Fibroblast of peridontal ligament (primary cell): Measurements from ENCODE around the gene CTNNBL1.
"Not testable (repeated sequence)": the region's sequence is repeated elsewhere in the genome, so short reads cannot be mapped to it uniquely, and the experiment has no call there.

ENCODE experiments used
- DNase-seq: peaks from one replicate; pipeline ENCODE4 v3.0.0-alpha.2; 2010; ENCODE audit errors: extremely low read depth

The CTNNBL1 gene

GRCh38 chr20:37850036-37850592 lies 156.3 kb downstream of the CTNNBL1 start:
- DNase-seq: no peak

DNA sequence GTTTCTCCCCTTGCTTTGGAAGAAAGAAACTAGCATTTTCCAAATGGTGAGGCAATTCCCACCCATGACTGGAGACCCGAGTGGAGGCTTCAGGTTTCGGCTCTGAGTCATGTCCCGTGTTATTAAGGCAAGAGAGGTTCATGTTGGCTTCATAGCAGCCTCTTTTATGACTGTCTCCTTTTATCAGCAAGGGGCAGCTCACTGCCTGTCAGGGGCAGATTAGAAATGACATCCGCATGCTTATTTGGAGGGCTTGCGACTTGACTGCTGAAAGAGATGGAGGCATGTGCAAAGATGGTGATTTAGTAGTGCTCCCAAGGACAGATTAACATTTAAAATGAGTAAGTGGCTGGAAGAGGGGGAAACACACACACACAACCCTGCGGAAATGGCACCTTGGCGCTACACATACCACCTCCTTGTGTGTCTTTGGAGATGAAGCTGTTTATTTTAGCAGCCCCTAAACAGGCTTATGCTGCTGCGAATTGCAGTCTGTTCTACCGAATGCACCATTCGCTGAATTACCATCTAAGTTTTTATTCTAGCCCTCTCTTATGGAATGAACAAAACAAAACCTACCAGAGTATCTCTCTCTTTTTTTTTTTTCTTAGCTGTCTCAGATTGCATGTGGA lies 157.0 kb downstream of the CTNNBL1 start:
- peak; percentile 42 for DNase-seq

- no peak for DNase-seq
Observed at GRCh38 chr20:37852666-37853065, 158.8 kb downstream of the CTNNBL1 start.

- DNase-seq: no peak
Observed at GRCh38 chr20:37853823-37854375, 160.1 kb downstream of the CTNNBL1 start.

- DNase-seq: not testable (repeated sequence)
Observed at GRCh38 chr20:37856034-37856433, 162.2 kb downstream of the CTNNBL1 start.

- peak; percentile 91 for DNase-seq
Observed at GRCh38 chr20:37856932-37857660, 163.3 kb downstream of the CTNNBL1 start.

- no peak for DNase-seq
Observed at GRCh38 chr20:37859406-37860171, 165.8 kb downstream of the CTNNBL1 start.

GRCh38 chr20:37863289-37863688 lies 169.5 kb downstream of the CTNNBL1 start:
- DNase-seq: no peak

GRCh38 chr20:37864298-37864697 lies 170.5 kb downstream of the CTNNBL1 start:
- no peak for DNase-seq

DNA sequence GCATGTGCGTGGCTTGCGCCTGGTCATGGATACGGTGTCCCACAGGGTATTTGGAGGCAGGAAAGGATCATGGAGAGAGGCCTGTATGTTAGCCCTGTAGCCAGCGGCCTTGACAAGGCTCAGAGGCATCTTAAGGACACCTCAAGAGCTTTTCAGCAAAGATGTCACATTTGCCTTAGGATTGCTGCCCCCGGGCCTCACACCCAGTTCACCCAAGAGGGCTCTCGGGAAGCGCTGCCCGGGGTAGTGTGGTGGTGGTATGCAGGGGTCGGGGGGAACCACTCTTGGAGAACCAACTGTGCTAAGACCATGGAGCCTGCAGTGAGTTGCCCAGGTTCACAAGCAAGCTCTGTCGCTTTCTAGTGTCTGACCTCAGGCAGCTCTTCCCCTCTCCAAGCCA lies 172.2 kb downstream of the CTNNBL1 start:
- no peak for DNase-seq

DNA sequence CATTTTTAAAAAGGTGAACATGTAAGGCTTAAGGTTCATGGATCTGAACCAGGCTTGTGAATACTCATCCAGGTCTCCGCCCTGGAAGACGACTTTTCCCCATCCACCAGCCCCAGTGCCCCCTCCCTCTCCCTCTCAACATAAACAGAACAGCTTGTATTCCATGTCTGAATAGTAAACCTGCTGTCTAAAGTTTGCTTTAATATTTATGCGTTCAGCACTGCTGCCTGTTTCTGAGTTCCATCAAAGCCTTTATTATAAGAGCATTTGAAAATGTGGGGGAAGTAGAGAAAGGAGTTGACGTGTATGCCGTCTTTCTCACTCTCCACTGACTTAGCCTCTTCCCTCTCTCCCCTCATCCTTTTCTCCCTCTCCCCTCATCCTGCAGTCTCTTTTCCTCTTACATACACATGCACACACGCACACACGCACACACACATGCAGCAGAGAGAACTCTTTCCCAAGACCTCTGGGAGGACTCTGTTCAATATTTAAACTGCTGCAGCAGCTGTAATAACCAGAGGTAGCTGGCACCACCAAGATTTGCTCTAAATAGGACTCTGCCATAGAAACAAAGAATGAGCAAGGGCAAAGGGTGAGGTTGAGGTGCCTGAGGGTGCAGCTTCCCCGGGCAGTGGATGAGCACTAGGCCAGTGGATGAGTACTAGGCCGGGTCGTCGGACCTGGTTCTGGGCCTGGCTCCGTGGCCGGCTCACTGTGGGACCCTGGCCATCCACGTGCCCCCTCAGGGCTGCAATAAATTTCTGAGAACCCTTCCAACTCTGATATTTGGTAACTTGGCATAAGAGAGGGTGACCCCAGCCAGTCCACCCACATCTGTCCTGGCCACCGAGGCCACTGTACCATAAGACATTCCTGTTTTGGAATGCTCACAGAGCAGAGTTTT lies 173.7 kb downstream of the CTNNBL1 start:
- DNase-seq: no peak

- DNase-seq: no peak
Observed at GRCh38 chr20:37868851-37869333, 175.1 kb downstream of the CTNNBL1 start.

DNA sequence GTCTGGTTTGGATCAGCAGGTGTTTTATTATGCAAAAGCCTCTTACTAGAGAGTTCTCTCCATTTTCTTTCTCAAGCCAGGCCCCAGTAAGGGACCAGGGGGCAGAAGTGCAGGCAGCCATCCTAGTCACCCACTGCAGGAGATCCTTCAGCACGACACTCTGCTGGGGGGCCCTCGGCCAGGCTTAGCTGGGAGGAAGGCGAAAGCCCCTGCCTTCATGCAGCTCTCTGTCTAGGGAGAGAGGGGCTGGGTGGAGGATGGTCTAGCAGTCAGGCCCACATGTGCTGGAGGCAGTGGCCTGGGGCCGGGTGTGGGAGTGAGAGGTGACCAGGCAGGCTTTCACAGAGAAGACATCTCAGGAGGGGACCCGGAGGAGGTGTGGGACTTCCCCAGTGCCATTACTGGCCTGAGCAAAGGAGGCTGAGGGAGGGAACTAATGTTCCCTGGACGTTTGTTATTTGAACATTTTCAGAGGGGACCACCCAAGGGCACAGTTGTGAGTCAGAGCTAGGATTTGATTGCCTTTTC lies 175.6 kb downstream of the CTNNBL1 start:
- DNase-seq: no peak

DNA sequence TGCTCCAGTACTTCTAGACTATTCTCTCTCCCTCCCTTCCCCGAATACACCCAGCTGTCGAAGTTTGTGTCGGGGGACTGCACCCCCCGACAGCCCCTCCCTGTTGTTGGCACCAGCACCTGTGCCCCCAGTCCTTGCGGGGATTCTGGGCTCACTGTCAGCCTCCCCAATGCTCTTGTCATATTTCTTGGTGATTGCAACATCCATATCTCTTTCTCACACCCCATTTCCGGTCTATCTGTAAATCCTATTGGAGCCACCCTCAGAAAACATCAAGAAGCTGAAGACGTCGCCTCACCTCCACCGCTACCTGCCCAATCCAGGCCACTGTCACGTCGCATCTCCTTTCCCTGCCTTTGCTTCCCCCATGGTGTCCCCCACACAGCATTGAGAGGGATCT lies 176.5 kb downstream of the CTNNBL1 start:
- no peak for DNase-seq

DNA sequence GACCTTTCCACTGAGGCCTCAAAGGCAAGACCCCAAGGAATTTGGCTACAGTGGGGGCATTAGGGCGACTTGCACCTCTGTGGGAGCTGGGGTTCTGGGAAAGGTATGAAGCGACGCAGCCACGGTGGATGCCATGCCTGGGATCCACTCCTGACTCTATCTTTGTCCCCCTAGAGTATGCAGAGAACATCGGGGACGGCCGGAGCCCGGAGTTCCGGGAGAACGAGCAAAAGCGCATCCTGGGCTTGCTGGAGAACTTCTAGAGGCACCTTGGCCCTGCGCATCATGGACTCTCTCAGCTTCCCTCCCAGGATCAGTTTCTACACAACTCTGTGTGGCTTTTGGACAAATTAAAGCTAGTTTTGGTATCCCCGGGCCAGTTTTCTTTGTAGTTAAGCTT lies 177.9 kb downstream of the CTNNBL1 start:
- no peak for DNase-seq

DNA sequence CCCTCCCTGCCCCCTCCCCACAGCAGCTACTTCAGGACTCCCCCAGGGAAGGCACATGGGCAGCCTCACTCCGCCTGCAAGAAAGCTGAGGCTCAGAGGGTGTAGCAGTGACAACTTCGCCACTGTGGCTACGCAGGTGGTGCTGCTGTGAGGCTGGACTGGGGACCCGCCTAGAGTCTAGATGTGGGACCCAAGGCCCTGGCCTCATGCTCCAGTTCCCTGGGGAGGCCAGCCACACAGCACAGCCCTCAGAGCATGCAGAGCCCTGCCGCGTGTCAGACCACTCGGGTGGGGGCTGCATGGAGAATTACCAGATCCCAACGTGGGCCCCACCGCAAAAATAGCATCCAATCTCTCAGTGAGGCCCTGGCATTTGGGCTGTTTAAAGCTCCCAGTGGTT lies 178.3 kb downstream of the CTNNBL1 start:
- DNase-seq: no peak

DNA sequence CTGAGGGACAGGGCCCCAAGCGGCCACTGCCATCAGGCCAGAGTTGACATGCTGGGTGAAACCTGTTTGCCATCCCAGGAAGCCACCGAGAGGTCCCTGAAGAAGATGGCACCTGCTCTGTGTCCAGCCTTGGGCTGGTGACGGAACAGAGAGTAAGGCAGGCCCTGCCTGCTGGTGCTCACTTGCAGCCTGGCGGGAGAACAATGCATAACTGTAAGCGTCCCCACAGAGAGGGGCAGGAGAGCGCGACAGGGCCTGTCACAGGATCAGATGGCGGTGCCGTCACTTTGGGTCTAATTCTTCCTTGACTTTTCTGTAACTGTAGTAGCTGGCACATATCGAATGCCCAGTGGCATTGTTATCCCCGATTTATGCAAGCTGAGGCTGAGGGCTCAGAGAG lies 180.1 kb downstream of the CTNNBL1 start:
- DNase-seq: no peak

DNA sequence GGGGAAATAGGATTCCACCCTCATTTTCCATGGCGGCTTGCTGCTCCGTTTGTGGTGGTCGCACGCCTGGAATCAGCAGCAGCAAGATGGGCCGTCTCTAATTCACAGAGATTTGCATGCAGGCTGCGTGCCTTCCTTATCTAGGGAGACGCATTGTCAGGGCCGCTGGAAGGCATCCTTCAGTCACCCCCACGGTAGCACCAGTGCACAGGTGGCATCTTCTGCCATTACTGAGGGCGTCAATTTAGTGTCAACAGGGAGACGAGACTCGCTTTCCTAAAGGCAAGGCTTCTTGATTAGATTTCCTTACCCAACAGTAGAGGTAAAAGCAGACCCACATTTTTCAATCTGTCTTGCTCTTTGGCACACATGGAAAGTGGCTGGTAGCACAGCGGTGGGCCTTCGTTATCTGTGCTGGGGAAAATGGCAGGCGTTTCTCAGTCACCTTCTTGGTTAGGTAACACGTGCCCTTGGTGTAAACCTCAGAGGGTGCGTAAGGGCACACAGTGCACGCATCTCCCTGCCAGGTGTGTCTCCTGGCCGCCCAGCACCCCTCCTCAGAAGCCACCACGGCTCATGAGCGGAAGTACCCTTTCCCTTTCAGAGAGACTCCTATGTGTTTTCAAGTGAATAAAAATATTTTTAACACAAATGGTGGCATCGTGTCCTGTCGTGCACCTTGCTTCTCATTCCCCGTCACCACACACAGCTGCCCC lies 181.8 kb downstream of the CTNNBL1 start:
- DNase-seq: no peak

GRCh38 chr20:37876863-37877262 lies 183.0 kb downstream of the CTNNBL1 start:
- no peak for DNase-seq
